ENCODE measurements around the gene VNN1.

The VNN1 gene

GRCh38 chr6:132733814-132734213 lies 20.0 kb upstream of the VNN1 start:
- TF ChIP-seq ZNF596 (tag by site-specific recombination; IDR thresholded peaks at IDR 0.05): no peak
- no peak for TF ChIP-seq ZNF138 (tag by site-specific recombination; IDR thresholded peaks at IDR 0.05; ENCODE audit: borderline replicate concordance)
- no peak for TF ChIP-seq ZEB2 (tag by site-specific recombination; IDR thresholded peaks at IDR 0.05)
- TF ChIP-seq OSR2 (tag by site-specific recombination; IDR thresholded peaks at IDR 0.05): no peak
- TF ChIP-seq HOXA7 (CRISPR knock-in tag; IDR thresholded peaks at IDR 0.05; ENCODE audit: borderline replicate concordance): no peak
- Histone ChIP-seq H3K27ac (ENCODE audit: extremely low read depth, low read depth, low read length) (no peak overlapping the region), H3K4me3 (ENCODE audit: low read depth, low read length) (no peak overlapping the region), H3K4me1 (ENCODE audit: control insufficient read depth, insufficient read depth, low read length) (no peaks in the 10 kb centered on the region), H3K36me3 (ENCODE audit: control insufficient read depth in 2 of 2, insufficient read depth in 1 of 2, low read length in 2 of 2) (no peaks in the 10 kb centered on the region), H3K9me3 (ENCODE audit: control insufficient read depth, insufficient read depth, low read depth, low read length) (no peaks in the 10 kb centered on the region)
- POLR2A ChIA-PET: no interaction called here
- CTCF ChIA-PET: interaction anchor here (0.6 to 3.7 kb wide), 6 partner anchors 10 to 203 kb away, joined by 3 to 19 read pairs (median 3); no protein-coding TSS in a partner anchor

GRCh38 chr6:132733283-132733682 lies 19.4 kb upstream of the VNN1 start:
- H3K4me1 ChIP-seq (ENCODE audit: control insufficient read depth, insufficient read depth, low read length): no peaks in the 10 kb centered on the region
- H3K36me3 ChIP-seq (ENCODE audit: control insufficient read depth in 2 of 2, insufficient read depth in 1 of 2, low read length in 2 of 2): no peaks in the 10 kb centered on the region
- H3K27ac ChIP-seq (ENCODE audit: extremely low read depth, low read depth, low read length): no peak overlapping the region
- POLR2A ChIA-PET: no interaction called here
- CTCF ChIA-PET: interaction anchor here (0.7 to 3.7 kb wide), 4 partner anchors 10 to 131 kb away, joined by 3 to 19 read pairs (median 4); no protein-coding TSS in a partner anchor
- H3K9me3 ChIP-seq (ENCODE audit: control insufficient read depth, insufficient read depth, low read depth, low read length): no peaks in the 10 kb centered on the region
- no peak for TF ChIP-seq ZNF660 (tag by site-specific recombination; IDR thresholded peaks at IDR 0.05)
- H3K4me3 ChIP-seq (ENCODE audit: low read depth, low read length): no peak overlapping the region

- TF ChIP-seq ZNF26 (tag by site-specific recombination; IDR thresholded peaks at IDR 0.05) (no peak), ZNF211 (tag by site-specific recombination; IDR thresholded peaks at IDR 0.05; ENCODE audit: low read depth) (no peak), TSHZ1 (tag by site-specific recombination; IDR thresholded peaks at IDR 0.05; ENCODE audit: borderline replicate concordance) (no peak), BCL11B (tag by site-specific recombination; IDR thresholded peaks at IDR 0.05; ENCODE audit: low read depth) (no peak), ZNF664 (tag by site-specific recombination; IDR thresholded peaks at IDR 0.05) (no peak)
- no peak overlapping the region for H3K4me3 ChIP-seq (ENCODE audit: low read depth, low read length)
- H3K36me3 ChIP-seq (ENCODE audit: control insufficient read depth in 2 of 2, insufficient read depth in 1 of 2, low read length in 2 of 2): no peaks in the 10 kb centered on the region
- H3K27ac ChIP-seq (ENCODE audit: extremely low read depth, low read depth, low read length): no peak overlapping the region
- no peaks in the 10 kb centered on the region for H3K4me1 ChIP-seq (ENCODE audit: control insufficient read depth, insufficient read depth, low read length)
- no peaks in the 10 kb centered on the region for H3K9me3 ChIP-seq (ENCODE audit: control insufficient read depth, insufficient read depth, low read depth, low read length)
- ChIA-PET POLR2A (no interaction called here), CTCF (interaction anchor here (0.5 to 0.7 kb wide), 3 partner anchors 65 to 816 kb away, joined by 3 to 5 read pairs (median 4); no protein-coding TSS in a partner anchor)
These were observed 17.2 kb upstream of the VNN1 start for GRCh38 chr6:132731086-132731485.

GRCh38 chr6:132730560-132730959 lies 16.7 kb upstream of the VNN1 start:
- ChIA-PET POLR2A (no interaction called here), CTCF (interaction anchor here (0.7 kb wide), 1 partner anchor 66 kb away, joined by 5 read pairs; no protein-coding TSS in a partner anchor)
- no peaks in the 10 kb centered on the region for H3K4me1 ChIP-seq (ENCODE audit: control insufficient read depth, insufficient read depth, low read length)
- TF ChIP-seq REPIN1 (tag by site-specific recombination; IDR thresholded peaks at IDR 0.05; ENCODE audit: low read depth) (no peak), REST (tag by site-specific recombination; IDR thresholded peaks at IDR 0.05) (no peak), ZBTB49 (tag by site-specific recombination; IDR thresholded peaks at IDR 0.05; ENCODE audit: low read depth) (no peak), ZNF701 (tag by site-specific recombination; IDR thresholded peaks at IDR 0.05) (no peak)
- no peak overlapping the region for H3K27ac ChIP-seq (ENCODE audit: extremely low read depth, low read depth, low read length)
- H3K4me3 ChIP-seq (ENCODE audit: low read depth, low read length): no peak overlapping the region
- H3K36me3 ChIP-seq (ENCODE audit: control insufficient read depth in 2 of 2, insufficient read depth in 1 of 2, low read length in 2 of 2): no peaks in the 10 kb centered on the region
- no peaks in the 10 kb centered on the region for H3K9me3 ChIP-seq (ENCODE audit: control insufficient read depth, insufficient read depth, low read depth, low read length)

All from HEK293 (cell line).